ENCODE results near the gene EGFL7. TPM values are rescaled to one million over a fixed set of nuclear protein-coding genes. Genes with fewer than 3 reads are reported as not detected.

EGFL7 gene
- total and polyA plus RNA-seq, 4 donors: 32.1 to 39.7 (median 36.5) TPM

- H3K4me1 ChIP-seq (ENCODE audit: control insufficient read depth in 4 of 4, insufficient read depth in 4 of 4, low read length in 3 of 4): peaks cover 4 to 26% (median 15%) of the 10 kb centered on the region in 4 donors
- H3K9me3 ChIP-seq (ENCODE audit: control insufficient read depth in 4 of 4, low read length in 3 of 4): no peaks in the 10 kb centered on the region
- DNase-seq (ENCODE audit: low spot score): no peak
- H3K27me3 ChIP-seq (ENCODE audit: control insufficient read depth in 4 of 4, insufficient read depth in 4 of 4, low read length in 3 of 4): no peaks in the 10 kb centered on the region
- H3K4me3 ChIP-seq (ENCODE audit: low read depth in 1 of 3, low read length in 3 of 3): no peak overlapping the region
- TF ChIP-seq TAF1 (conservative IDR thresholded peaks at IDR 0.05) (no peak), FOXA1 (IDR thresholded peaks at IDR 0.05) (no peak), JUND (IDR thresholded peaks at IDR 0.05) (no peak), EGR1 (IDR thresholded peaks at IDR 0.05; ENCODE audit: low read depth in 2 of 2) (no peak), FOXA2 (IDR thresholded peaks at IDR 0.05) (no peak), ZBTB33 (IDR thresholded peaks at IDR 0.05) (no peak), REST (IDR thresholded peaks at IDR 0.05) (no peak), RAD21 (IDR thresholded peaks at IDR 0.05) (no peak), MAX (IDR thresholded peaks at IDR 0.05) (no peak), CTCF (IDR thresholded peaks at IDR 0.05; ENCODE audit: low read depth, low read length, missing input control) (no peak), GABPA (IDR thresholded peaks at IDR 0.05 in 1 of 2, conservative IDR thresholded peaks at IDR 0.05 in 1 of 2) (no peak), HNF4A (conservative IDR thresholded peaks at IDR 0.05) (no peak), NR2F2 (IDR thresholded peaks at IDR 0.05) (no peak), ATF3 (IDR thresholded peaks at IDR 0.05) (no peak)
- peak overlapping the region in 1 of 2 donors; percentile 33 for H3K27ac ChIP-seq (ENCODE audit: low read depth in 1 of 2, low read length in 2 of 2)
- 57% methylated on average over 8 of the region's 8 CpGs for WGBS
- H3K9ac ChIP-seq (ENCODE audit: low read depth in 1 of 2, low read length in 2 of 2): no peak overlapping the region
- H3K36me3 ChIP-seq (ENCODE audit: control insufficient read depth in 4 of 4, insufficient read depth in 3 of 4, low read depth in 1 of 4, low read length in 3 of 4): no peaks in the 10 kb centered on the region
These were observed 52.2 kb downstream of the EGFL7 start for GRCh38 chr9:136714893-136715274.

- Histone ChIP-seq H3K27ac (ENCODE audit: low read depth in 1 of 2, low read length in 2 of 2) (no peak overlapping the region), H3K4me1 (ENCODE audit: control insufficient read depth in 4 of 4, insufficient read depth in 4 of 4, low read length in 3 of 4) (peaks cover 4 to 28% (median 12%) of the 10 kb centered on the region in 4 donors), H3K27me3 (ENCODE audit: control insufficient read depth in 4 of 4, insufficient read depth in 4 of 4, low read length in 3 of 4) (no peaks in the 10 kb centered on the region), H3K9ac (ENCODE audit: low read depth in 1 of 2, low read length in 2 of 2) (no peak overlapping the region), H3K9me3 (ENCODE audit: control insufficient read depth in 4 of 4, low read length in 3 of 4) (no peaks in the 10 kb centered on the region), H3K36me3 (ENCODE audit: control insufficient read depth in 4 of 4, insufficient read depth in 3 of 4, low read depth in 1 of 4, low read length in 3 of 4) (peaks cover 0 to 3% (median 0%) of the 10 kb centered on the region in 4 donors), H3K4me3 (ENCODE audit: low read depth in 1 of 3, low read length in 3 of 3) (no peak overlapping the region)
- no peak for TF ChIP-seq SP1 (IDR thresholded peaks at IDR 0.05)
- TF ChIP-seq CTCF (IDR thresholded peaks at IDR 0.05; ENCODE audit: low read depth, low read length, missing input control): no peak
- no peak for TF ChIP-seq RXRA (IDR thresholded peaks at IDR 0.05)
- no peak for TF ChIP-seq HNF4A (conservative IDR thresholded peaks at IDR 0.05)
- TF ChIP-seq ATF3 (IDR thresholded peaks at IDR 0.05): no peak
- TF ChIP-seq HNF4G (IDR thresholded peaks at IDR 0.05): no peak
- TF ChIP-seq REST (IDR thresholded peaks at IDR 0.05): no peak
- no peak for TF ChIP-seq RAD21 (IDR thresholded peaks at IDR 0.05)
- no peak for TF ChIP-seq YY1 (IDR thresholded peaks at IDR 0.05)
- TF ChIP-seq FOXA2 (IDR thresholded peaks at IDR 0.05): no peak
- WGBS: 85% methylated on average over 16 of the region's 16 CpGs
- no peak for DNase-seq (ENCODE audit: low spot score)
These were observed 54.7 kb downstream of the EGFL7 start for GRCh38 chr9:136717399-136717798.
